ENCODE data around the gene RTP4. TPM values are rescaled to one million over a fixed set of nuclear protein-coding genes. Genes with fewer than 3 reads are reported as not detected.
A peak's percentile ranks its signal among the peaks of the same experiment; 100 is the strongest.

Gene RTP4, protein sequence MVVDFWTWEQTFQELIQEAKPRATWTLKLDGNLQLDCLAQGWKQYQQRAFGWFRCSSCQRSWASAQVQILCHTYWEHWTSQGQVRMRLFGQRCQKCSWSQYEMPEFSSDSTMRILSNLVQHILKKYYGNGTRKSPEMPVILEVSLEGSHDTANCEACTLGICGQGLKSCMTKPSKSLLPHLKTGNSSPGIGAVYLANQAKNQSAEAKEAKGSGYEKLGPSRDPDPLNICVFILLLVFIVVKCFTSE
- polyA plus RNA-seq (ENCODE audit: insufficient read length in 4 of 4): 1 to 10 TPM in 1 of 4 donors, under 1 TPM in 3; 0.48 to 1.5 (median 0.74) TPM

DNA sequence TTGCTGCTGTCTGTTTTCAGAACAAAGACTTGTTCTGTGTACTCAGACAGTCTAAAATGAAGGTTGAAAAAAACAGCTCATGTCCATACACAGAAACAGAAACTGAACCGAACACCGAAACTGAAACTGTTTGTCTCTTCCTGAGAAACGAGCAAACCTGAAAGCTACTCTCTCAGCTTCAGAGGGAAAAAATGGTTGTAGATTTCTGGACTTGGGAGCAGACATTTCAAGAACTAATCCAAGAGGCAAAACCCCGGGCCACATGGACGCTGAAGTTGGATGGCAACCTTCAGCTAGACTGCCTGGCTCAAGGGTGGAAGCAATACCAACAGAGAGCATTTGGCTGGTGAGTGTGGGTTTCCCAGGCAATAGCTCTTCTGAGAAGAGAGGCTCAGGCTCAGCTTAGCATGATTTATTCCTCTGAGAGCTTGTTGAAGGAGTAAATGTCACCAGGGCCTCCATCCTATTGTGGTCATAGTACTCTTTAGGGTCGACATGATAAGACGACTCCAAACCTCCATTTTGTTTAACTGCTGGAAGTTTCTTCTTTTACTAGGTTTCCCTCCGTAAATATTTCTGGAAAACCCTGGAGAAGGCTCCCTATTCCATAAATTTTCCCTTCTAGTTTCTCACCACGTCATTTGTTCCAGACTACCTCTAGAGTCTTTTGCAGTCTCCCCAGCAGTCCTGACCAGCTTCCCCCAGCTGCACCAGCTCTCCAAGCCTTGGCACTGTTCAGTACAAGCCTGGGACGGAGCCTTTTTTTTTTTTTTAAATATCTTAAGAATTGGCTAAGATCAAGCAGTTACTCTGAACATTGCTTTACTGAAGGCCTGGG is at the start of gene RTP4:
RTP4 (plus strand) TSS at position 135 of the 838 bp plus-strand sequence; CDS start at position 192, 57 bp downstream.
- no peak for DNase-seq (ENCODE audit: low read depth in 4 of 4, low spot score in 2 of 4)

DNA sequence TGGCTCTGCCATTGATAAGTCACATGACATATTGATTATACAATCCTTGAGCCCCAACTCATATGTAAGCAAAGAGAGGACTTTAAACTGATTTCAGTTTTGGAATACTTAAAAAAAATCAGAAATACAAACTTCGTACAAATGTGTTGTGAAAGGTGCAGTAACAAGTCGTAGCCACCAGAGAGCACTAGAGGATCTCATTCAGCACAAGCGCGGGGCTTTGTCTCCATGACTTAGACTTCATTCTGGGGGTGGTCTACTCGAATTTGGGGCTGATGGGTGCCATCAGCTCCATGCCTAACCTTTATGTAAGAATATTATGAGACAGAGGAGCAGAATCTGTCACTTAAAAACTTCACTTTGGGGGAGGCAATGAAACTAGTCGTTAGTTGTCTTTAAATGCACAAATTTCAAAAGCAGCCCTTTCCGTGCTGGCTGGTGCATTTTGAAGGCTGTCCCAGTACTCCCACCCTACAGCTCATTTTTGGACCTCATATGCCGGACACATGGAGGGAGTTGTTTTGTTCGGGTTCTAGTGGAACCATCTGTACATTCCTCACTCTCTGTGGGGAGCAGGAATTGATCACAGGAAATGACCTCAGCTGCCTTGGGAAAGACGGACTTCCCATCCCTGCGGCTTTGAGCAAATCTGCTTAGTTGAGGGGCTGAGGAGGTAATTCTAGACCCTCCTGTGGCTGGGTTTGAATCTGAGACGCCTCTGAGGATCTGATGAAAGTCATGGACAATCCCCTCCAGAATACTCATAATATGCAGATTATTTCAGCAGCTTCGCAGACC is 49.2 kb upstream of the RTP4 start:
- DNase-seq (ENCODE audit: low read depth in 4 of 4, low spot score in 2 of 4): peak in 3 of 4 donors; percentile 15 to 37 (median 36)

GRCh38 chr3:187319699-187320302 is 48.4 kb upstream of the RTP4 start:
- peak; percentile 29 to 61 (median 54) for DNase-seq (ENCODE audit: low read depth in 4 of 4, low spot score in 2 of 4)

DNA sequence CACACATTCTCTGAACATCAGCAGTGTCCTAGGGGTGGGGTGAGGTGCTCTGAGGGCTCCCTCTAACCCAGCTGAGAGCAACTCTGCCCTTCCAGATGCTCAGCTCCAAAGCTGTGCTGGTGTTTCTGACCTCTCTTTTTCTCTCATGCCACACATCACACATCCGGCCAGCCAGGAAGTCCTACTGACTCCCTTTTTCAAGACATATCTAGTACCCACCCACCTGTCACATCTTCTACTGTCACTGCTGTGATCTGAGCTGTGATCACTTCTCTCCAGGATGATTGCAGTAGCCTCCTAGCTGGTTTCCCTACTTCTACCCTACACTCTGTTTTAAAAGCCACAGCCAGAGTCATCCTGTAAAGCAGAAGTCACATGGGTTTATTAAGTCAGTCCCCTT is 46.4 kb upstream of the RTP4 start:
- DNase-seq (ENCODE audit: low read depth in 4 of 4, low spot score in 2 of 4): no peak

DNA sequence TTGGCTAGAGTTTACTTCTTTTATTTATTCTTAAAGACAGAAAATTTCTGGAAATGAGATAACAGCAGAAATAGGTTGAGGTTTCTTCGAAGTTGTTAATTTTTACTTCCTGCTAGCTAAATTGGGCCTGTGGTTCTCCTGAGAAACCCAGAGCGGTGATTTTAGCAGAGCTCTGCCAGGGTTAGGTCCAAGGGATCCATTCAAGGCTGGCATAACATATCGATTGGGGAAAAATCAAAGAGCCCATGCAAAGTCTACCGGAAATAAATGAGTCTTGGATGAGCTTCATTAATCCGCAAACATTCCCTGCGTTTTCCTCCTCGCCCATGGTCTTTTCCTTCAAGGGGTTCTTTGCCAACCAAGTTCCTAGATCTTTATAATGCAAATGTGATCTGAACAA is 45.9 kb upstream of the RTP4 start:
- DNase-seq (ENCODE audit: low read depth in 4 of 4, low spot score in 2 of 4): no peak

DNA sequence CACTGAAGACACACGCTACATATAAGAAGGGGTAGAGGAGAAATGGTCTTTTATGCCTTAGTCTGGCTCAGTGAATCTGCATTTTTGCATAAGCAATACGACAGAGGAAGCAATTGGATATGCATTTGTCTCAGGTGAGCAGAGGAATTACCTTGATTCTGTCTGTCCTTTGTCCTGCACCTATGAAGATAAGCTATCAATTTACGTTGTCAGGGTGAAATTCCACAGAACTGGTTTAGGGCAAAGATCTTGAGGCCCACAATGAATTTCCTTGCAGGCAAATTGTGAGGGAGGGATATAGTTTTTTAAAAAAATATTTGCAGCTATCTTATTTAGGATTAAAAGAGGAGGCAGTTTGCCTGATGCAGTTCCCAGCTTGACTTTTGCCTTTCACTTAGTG is 45.1 kb upstream of the RTP4 start:
- DNase-seq (ENCODE audit: low read depth in 4 of 4, low spot score in 2 of 4): no peak

DNA sequence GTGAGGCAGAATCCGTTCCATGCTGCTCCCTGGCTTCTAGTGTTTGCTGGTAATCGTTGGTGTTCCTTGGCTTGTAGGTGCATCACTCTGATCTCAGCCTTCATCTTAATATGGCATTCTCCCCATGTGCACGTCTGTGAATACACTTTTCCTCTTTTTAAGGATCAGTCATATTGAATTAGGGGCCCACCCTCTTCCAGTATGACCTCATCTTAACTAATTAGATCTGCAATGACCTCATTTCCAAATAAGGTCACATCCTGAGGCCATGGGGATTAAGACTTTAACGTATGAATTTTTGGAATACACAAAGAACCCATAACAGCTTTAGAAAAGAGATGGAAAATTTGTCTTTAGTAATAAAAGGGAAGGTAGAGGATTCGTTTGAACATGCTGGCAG is 42.6 kb upstream of the RTP4 start:
- DNase-seq (ENCODE audit: low read depth in 4 of 4, low spot score in 2 of 4): no peak

- DNase-seq (ENCODE audit: low read depth in 4 of 4, low spot score in 2 of 4): no peak
These were observed 40.3 kb upstream of the RTP4 start for GRCh38 chr3:187327845-187328244.

DNA sequence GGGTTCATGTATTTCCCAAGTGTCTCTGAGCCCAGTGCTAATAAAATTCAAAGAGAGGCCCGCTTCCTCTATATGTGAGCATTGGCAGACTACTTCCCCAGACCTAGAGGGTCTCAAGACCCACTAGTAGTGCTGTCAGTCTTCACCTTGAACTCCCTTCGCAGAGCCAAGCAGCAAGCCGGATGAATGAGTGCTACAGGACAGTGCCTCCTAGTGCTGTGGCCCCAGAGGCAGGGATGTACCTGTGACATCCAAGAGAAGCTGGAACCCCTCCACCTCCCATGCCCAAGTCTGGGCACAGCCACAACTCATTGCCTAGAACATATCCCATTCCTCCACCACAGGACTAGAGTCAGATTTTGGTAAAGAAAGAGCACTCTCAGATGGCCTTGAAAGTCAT is 39.5 kb upstream of the RTP4 start:
- DNase-seq (ENCODE audit: low read depth in 4 of 4, low spot score in 2 of 4): no peak

GRCh38 chr3:187334904-187335303 is 33.3 kb upstream of the RTP4 start:
- DNase-seq (ENCODE audit: low read depth in 4 of 4, low spot score in 2 of 4): no peak

DNA sequence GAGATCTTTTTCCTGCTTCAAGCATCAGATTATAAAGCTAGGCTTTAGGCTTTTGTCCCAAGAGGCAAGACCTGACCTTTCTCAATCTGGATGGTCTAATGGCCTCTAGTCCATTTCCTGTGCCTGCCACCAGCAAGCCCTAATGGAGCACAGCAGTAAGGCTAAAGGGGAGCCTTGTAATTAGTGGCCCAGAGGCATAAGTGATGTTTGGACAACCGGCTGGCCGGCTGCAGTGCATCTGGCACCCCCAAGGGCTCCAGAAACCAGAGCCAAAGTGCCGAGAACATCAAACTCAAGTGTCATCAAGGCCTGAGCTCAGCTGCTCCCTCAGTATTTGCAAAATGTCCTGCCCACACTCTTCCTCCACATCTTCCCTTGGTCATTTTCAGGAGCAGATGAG is 31.9 kb upstream of the RTP4 start:
- no peak for DNase-seq (ENCODE audit: low read depth in 4 of 4, low spot score in 2 of 4)

- no peak for DNase-seq (ENCODE audit: low read depth in 4 of 4, low spot score in 2 of 4)
These were observed 27.6 kb upstream of the RTP4 start for GRCh38 chr3:187340578-187340977.

DNA sequence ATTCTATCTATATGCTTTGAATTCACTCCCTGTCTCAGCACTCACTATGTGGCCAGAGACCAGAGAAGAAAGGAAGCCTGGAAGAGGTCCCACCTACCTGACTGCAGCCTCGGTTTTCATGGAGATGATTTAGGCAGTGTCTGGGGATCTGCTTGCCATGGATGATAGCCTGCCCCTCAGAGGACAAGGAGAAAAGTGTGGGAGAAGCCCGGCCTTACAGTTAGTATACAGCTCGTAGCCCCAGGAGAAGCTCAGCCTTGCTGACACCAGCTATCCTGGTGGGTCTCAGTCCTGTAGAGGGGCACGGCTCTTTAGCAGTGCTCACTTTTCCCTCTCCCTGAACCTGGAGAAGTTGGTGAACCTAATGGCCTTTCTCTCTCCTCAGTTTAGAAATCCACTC is 25.9 kb upstream of the RTP4 start:
- DNase-seq (ENCODE audit: low read depth in 4 of 4, low spot score in 2 of 4): no peak

DNA sequence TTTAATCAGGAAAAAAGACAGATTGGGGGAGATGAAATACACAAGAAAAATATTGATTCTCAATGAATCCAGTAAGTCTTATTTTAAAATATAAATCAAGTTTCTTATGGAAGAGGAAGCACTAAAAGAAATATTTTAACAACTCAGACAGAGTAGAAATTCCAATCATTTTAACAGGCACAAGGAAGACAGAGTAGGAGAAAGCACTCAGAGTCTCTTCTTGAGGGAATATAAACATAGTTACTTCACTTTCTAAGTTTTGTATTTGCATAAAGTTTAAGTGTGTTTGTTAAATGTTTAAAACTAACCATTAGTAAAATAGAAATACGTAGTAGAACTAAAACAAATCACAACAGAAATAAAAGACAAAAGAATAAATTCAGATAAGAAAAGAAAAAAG is 24.5 kb upstream of the RTP4 start:
- no peak for DNase-seq (ENCODE audit: low read depth in 4 of 4, low spot score in 2 of 4)

DNA sequence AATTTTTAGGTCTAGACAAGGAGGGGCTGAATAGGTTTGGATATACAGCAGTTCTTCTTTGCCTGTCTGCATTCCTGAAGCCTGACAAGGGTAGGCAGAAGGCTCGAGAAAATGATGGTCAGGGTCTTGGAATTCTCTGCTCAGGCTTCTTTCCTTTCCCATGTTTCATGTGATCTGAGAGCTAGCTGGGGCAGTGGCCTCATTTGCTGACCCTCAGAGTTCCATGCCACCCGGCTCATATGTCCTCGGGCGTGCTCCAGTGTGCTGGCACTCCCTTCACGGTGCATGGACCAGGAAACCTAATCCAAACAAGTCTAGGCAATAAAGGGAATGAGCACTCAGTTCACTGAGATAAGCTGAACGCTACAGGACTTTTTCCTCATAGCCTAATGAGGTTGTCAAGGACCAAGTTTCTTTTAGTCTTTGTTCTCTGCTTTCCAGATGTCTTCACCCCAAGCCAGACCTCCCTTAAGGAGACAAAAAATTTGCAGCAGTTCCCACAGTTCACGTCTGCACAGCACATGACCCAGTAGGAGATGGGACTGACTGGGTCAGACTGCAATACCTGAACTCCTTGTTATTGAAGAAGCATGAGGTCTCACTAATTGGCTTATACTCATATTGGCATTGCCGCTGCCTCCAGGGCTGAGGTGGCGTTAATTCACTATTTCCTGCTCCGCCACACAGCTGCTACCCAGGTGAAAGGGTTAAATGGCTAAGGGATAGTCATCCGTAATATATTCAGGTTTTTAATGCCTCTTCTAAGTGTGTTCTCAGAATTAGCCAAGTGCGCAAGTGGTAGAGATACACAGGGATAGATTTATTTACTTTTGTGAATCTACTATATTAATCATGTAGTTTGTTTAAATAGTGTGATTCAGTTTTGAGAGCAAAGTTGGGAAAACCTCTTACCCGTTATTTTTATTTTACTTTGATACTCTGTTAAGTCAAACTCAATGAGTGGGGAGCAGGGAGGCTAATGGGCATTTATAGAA is 15.3 kb upstream of the RTP4 start:
- DNase-seq (ENCODE audit: low read depth in 4 of 4, low spot score in 2 of 4): peak in 2 of 4 donors; percentile 52 to 62

GRCh38 chr3:187358068-187358467 is 10.1 kb upstream of the RTP4 start:
- DNase-seq (ENCODE audit: low read depth in 4 of 4, low spot score in 2 of 4): no peak

DNA sequence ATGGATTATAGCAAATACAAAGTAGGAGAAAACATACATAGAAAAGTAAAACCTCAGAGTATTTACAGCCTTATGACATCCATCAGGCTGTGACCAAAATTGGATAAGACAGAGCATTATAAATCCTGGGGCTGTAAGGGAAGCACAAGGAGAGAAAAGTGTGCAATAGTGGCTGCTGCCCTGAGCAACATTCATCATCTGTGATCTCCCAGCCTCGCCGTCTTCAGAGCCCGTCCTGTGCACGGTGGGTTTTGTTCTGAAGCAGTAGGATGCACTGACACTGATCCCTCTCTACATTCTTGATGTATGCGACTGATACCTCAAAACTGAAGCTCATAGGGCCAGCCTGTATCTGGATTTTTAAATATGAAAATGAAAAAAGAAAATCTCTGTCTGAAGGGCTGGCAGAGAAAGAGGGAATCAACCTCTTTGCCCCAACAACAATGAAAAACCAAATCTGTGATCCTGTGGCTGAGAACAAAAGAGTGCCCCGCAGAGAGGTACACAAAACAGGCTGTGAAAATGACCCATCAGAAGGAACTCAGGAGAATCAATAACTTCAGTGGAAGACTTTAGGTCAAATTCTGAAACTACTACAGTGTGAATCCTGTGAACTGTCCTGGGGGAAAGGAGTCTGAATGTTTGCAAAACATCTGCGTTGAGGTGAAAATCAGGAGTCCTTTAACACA is 8.2 kb upstream of the RTP4 start:
- no peak for DNase-seq (ENCODE audit: low read depth in 4 of 4, low spot score in 2 of 4)

DNA sequence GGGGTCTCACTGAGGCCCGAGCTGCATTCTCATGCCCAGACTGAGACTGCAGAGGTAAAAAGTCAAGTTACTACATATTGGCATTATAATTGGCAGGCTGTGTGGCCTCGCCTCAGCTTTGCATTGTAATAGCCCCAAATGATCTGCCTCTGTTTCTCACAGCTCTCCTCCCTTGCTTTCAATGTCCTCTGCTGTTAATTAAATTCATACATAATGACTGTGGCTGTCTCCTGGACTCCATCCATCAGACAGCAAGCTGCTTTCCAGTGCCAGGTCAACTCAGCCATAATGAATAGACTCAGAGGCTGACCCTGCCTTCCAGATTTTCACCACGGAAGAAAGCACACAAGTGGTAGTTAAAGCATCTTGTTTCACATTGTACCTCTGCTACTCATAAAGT is 7.6 kb upstream of the RTP4 start:
- DNase-seq (ENCODE audit: low read depth in 4 of 4, low spot score in 2 of 4): no peak

- DNase-seq (ENCODE audit: low read depth in 4 of 4, low spot score in 2 of 4): no peak
These were observed 6.3 kb upstream of the RTP4 start for GRCh38 chr3:187361835-187362234.
